ENCODE measurements around the gene ZNF668.

DNA sequence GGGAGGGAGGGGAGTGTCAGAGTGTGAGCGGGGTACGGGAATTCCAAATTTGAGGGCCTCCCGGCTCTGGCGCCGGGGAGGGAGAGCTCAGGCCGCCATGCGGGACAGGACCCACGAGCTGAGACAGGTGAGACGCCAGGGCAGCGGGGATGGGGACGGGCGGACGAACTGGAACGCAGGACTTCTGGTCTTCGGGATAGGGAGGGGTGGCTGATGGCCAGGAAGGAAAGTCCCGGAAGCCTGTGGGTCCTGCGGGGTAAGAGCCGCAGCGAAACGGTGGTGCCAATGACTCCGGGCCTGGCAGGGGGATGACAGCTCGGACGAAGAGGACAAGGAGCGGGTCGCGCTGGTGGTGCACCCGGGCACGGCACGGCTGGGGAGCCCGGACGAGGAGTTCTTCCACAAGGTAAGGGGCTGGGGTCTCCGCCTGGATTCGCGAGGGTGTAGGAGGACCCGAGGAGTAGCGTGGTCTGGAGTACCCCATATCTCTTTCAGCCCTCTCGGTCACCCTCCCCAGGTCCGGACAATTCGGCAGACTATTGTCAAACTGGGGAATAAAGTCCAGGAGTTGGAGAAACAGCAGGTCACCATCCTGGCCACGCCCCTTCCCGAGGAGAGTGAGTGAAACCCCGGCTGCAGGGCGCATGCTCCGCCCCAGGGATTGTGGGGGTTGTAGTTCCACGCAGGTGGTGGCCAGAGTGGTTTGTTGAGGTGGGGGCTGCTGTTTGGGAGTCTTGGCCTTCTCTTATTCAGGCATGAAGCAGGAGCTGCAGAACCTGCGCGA is 40.1 kb downstream of the ZNF668 start:
- TF ChIP-seq POLR2AphosphoS5 (IDR thresholded peaks at IDR 0.05; ENCODE audit: low read depth) (no peak), SPI1 (IDR thresholded peaks at IDR 0.05; ENCODE audit: borderline replicate concordance, low read depth) (no peak), GABPA (IDR thresholded peaks at IDR 0.05; ENCODE audit: low read depth) (no peak)
- TF ChIP-seq, protein P1, sequence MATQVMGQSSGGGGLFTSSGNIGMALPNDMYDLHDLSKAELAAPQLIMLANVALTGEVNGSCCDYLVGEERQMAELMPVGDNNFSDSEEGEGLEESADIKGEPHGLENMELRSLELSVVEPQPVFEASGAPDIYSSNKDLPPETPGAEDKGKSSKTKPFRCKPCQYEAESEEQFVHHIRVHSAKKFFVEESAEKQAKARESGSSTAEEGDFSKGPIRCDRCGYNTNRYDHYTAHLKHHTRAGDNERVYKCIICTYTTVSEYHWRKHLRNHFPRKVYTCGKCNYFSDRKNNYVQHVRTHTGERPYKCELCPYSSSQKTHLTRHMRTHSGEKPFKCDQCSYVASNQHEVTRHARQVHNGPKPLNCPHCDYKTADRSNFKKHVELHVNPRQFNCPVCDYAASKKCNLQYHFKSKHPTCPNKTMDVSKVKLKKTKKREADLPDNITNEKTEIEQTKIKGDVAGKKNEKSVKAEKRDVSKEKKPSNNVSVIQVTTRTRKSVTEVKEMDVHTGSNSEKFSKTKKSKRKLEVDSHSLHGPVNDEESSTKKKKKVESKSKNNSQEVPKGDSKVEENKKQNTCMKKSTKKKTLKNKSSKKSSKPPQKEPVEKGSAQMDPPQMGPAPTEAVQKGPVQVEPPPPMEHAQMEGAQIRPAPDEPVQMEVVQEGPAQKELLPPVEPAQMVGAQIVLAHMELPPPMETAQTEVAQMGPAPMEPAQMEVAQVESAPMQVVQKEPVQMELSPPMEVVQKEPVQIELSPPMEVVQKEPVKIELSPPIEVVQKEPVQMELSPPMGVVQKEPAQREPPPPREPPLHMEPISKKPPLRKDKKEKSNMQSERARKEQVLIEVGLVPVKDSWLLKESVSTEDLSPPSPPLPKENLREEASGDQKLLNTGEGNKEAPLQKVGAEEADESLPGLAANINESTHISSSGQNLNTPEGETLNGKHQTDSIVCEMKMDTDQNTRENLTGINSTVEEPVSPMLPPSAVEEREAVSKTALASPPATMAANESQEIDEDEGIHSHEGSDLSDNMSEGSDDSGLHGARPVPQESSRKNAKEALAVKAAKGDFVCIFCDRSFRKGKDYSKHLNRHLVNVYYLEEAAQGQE (IDR thresholded peaks at IDR 0.05; ENCODE audit: insufficient replicate concordance, low read depth): no peak
- TF ChIP-seq, protein P2, sequence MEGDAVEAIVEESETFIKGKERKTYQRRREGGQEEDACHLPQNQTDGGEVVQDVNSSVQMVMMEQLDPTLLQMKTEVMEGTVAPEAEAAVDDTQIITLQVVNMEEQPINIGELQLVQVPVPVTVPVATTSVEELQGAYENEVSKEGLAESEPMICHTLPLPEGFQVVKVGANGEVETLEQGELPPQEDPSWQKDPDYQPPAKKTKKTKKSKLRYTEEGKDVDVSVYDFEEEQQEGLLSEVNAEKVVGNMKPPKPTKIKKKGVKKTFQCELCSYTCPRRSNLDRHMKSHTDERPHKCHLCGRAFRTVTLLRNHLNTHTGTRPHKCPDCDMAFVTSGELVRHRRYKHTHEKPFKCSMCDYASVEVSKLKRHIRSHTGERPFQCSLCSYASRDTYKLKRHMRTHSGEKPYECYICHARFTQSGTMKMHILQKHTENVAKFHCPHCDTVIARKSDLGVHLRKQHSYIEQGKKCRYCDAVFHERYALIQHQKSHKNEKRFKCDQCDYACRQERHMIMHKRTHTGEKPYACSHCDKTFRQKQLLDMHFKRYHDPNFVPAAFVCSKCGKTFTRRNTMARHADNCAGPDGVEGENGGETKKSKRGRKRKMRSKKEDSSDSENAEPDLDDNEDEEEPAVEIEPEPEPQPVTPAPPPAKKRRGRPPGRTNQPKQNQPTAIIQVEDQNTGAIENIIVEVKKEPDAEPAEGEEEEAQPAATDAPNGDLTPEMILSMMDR (IDR thresholded peaks at IDR 0.05; ENCODE audit: insufficient read depth, low read length): no peak

All from HL-60 (cell line).